GM23248 (cell line): Measurements from ENCODE around the gene TWIST2. TPM values are rescaled to one million over a fixed set of nuclear protein-coding genes. Genes with fewer than 3 reads are reported as not detected.

Experiments used
- DNase-seq: peaks from one replicate; pipeline ENCODE4 v3.0.0-alpha.2; 2015
- H2AFZ ChIP-seq: fragments of 200-600 bp; sonication (generic); 2 replicates; pipeline ENCODE4 v1.6.1; 2016; ENCODE audit warnings: antibody characterized with exemption
- H3F3A ChIP-seq: fragments of 200-600 bp; sonication (generic); 2 replicates; pipeline ENCODE4 v1.6.1; 2016; ENCODE audit warnings: mild to moderate bottlenecking, antibody characterized with exemption, mixed run types; ENCODE audit not compliant: insufficient read depth
- H3K27ac ChIP-seq: fragments of 200-600 bp; sonication (generic); 2 replicates; pipeline ENCODE4 v1.5.1; 2016; ENCODE audit warnings: mild to moderate bottlenecking
- H3K27me3 ChIP-seq: fragments of 200-600 bp; sonication (generic); replicated peaks from 2 replicates; pipeline ENCODE4 v1.6.1; 2016; ENCODE audit warnings: mild to moderate bottlenecking; ENCODE audit not compliant: insufficient read depth
- H3K36me3 ChIP-seq: fragments of 200-600 bp; sonication (generic); 2 replicates; pipeline ENCODE4 v1.6.1; 2016; ENCODE audit warnings: low read depth, mild to moderate bottlenecking
- H3K4me1 ChIP-seq: fragments of 200-600 bp; sonication (generic); 2 replicates; pipeline ENCODE4 v1.6.1; 2016; ENCODE audit warnings: mild to moderate bottlenecking; ENCODE audit not compliant: insufficient read depth
- H3K4me2 ChIP-seq: fragments of 200-600 bp; sonication (generic); one replicate; pipeline ENCODE4 v1.6.1; 2016; ENCODE audit warnings: mild to moderate bottlenecking; ENCODE audit not compliant: unreplicated experiment
- H3K4me3 ChIP-seq: fragments of 200-600 bp; sonication (generic); 2 replicates; pipeline ENCODE4 v1.5.1; 2016; ENCODE audit warnings: mild to moderate bottlenecking
- H3K79me2 ChIP-seq: fragments of 200-600 bp; sonication (generic); 2 replicates; pipeline ENCODE4 v1.6.1; 2016; ENCODE audit warnings: mild to moderate bottlenecking; ENCODE audit not compliant: insufficient read depth
- H3K9ac ChIP-seq: fragments of 200-600 bp; sonication (generic); 2 replicates; pipeline ENCODE4 v1.6.1; 2016; ENCODE audit warnings: mild to moderate bottlenecking
- H3K9me2 ChIP-seq: fragments of 200-600 bp; sonication (generic); 2 replicates; pipeline ENCODE4 v1.6.1; 2016; ENCODE audit warnings: mixed run types, mild to moderate bottlenecking, moderate library complexity; ENCODE audit not compliant: insufficient read depth
- H3K9me3 ChIP-seq: fragments of 200-600 bp; sonication (generic); one replicate; pipeline ENCODE4 v1.6.1; 2017; ENCODE audit warnings: low read depth
- H4K20me1 ChIP-seq: fragments of 200-600 bp; sonication (generic); 2 replicates; pipeline ENCODE4 v1.6.0; 2016; ENCODE audit not compliant: insufficient read depth
- EZH2 ChIP-seq: fragments of 200-600 bp; sonication (generic); IDR thresholded peaks from 2 replicates; pipeline ENCODE4 v1.6.1; 2018; ENCODE audit warnings: antibody characterized with exemption, mild to moderate bottlenecking; ENCODE audit not compliant: insufficient read depth, poor library complexity, severe bottlenecking
- EZH2phosphoT487 ChIP-seq: fragments of 200-600 bp; sonication (generic); IDR thresholded peaks from 2 replicates; pipeline ENCODE4 v1.6.1; 2018; ENCODE audit warnings: antibody characterized with exemption, moderate library complexity, mild to moderate bottlenecking, low read depth; ENCODE audit not compliant: insufficient read depth
- WGBS, 2 experiments: methylation state at CpG; one replicate each; pipeline ENCODE4 v1.1.6; 2015 to 2017; ENCODE audit warnings: low lambda C conversion rate in 2 of 2, low coverage in 1 of 2; ENCODE audit errors: missing lambda C conversion rate in 2 of 2; 5-methylcytosine and 5-hydroxymethylcytosine counted together
- in situ Hi-C: fragments of 300-500 bp; cut with MboI; formaldehyde crosslinking; loops from 2 replicates; pipeline ENCODE4 v1.15.0; 2020
- polyA plus RNA-seq: library from polyadenylated mRNA; unstranded; fragments of >200 nt; fragmentation: Nextera tagmentation; extraction: Ambion mirVana; gene quantifications from 2 replicates; pipeline ENCODE4 v1.2.1, GENCODE V29; 2016
- total RNA-seq: library from RNA; depleted of rRNA; stranded (reverse); fragments of >200 nt; shearing (Covaris generic); gene quantifications from 2 replicates; pipeline ENCODE4 v1.2.3, GENCODE V29; 2014

The TWIST2 gene
- total and polyA plus RNA-seq, 2 experiments from 2014 or later: 248 to 544 TPM

DNA sequence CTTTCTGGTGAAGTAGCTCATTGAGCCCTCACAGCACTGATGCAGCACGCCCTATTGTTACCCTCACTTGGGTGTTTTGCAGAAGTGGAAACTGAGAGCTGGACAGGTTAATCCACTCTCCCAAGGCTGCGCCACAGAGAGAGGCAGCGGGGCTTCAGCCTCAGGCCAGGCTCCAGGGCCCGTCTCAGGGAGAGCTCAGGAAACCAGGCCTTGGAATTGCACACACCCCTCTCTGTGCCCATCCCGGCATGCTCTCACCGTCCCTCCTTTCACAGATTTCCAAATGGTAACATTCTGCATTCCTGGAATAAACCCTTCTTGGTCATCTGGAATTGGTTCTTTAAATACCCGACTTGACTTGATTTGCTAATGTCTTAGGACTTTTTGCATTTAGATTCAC lies 51.5 kb downstream of the TWIST2 start:
- Histone ChIP-seq H3F3A (peaks cover 83% of the 10 kb centered on the region), H2AFZ (no peak overlapping the region), H3K9me3 (no peaks in the 10 kb centered on the region), H3K36me3 (no peaks in the 10 kb centered on the region), H3K27me3 (no peaks in the 10 kb centered on the region), H3K4me3 (no peak overlapping the region), H3K9me2 (no peaks in the 10 kb centered on the region), H3K27ac (peak overlapping the region; percentile 86), H4K20me1 (peaks cover 18% of the 10 kb centered on the region; the same call in 1 of the 2 replicates), H3K79me2 (peaks cover 96% of the 10 kb centered on the region), H3K4me2 (peak overlapping the region; percentile 33), H3K9ac (peak overlapping the region; percentile 68), H3K4me1 (peaks cover 75% of the 10 kb centered on the region)
- TF ChIP-seq EZH2 (no peak), EZH2phosphoT487 (no peak)
- DNase-seq: peak; percentile 54
- 39 to 42% methylated on average over 7 of the region's 7 CpGs for WGBS, 2 experiments
- in situ Hi-C loops: no loop called here

GRCh38 chr2:238900511-238900910 lies 52.6 kb downstream of the TWIST2 start:
- Histone ChIP-seq H3K27ac (peak overlapping the region; percentile 86), H3K36me3 (no peaks in the 10 kb centered on the region), H3K79me2 (peaks cover 96% of the 10 kb centered on the region), H3K9ac (peak overlapping the region; percentile 68), H4K20me1 (peaks cover 18% of the 10 kb centered on the region; the same call in 1 of the 2 replicates), H2AFZ (no peak overlapping the region), H3K9me2 (no peaks in the 10 kb centered on the region), H3K4me1 (peaks cover 64% of the 10 kb centered on the region), H3K9me3 (no peaks in the 10 kb centered on the region), H3K4me2 (peak overlapping the region; percentile 43), H3K4me3 (peak overlapping the region; percentile 15; the same call in 1 of the 2 replicates), H3K27me3 (no peaks in the 10 kb centered on the region), H3F3A (peaks cover 83% of the 10 kb centered on the region)
- in situ Hi-C loops: no loop called here
- TF ChIP-seq EZH2: no peak
- TF ChIP-seq EZH2phosphoT487: no peak
- 17% methylated on average over 7 of the region's 7 CpGs for WGBS, 2 experiments
- peak; percentile 72 for DNase-seq

DNA sequence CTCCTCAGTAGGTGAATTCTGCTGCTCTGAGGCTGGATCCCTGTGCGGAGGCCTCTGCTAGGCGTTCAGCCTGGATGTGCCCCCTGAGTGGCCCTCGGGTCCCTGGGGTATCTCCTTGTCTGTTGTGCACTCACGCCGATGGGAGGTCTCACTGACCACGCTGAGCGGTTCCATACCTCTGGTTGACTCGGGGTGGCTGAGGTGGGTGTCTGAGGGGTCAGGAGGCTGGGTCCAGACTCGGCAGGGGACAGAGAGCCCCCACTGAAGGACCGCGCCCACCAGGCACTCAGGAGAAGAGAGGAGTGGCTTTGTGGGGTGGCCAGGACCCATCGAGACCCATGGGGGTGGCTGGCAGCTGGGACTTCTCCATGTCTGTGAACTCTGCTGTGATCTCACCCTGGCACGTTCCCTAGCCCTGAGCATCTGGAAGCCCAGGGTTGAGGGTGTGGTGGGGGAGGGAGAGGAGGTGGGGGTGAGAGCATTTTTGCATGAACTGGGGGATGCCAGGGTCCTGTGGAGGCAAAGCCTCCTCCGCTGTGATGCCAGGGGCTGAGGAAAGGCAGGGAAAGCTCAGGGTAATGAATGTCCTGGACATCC lies 53.7 kb downstream of the TWIST2 start:
- no peaks in the 10 kb centered on the region for H3K27me3 ChIP-seq
- TF ChIP-seq EZH2phosphoT487 (no peak), EZH2 (no peak)
- DNase-seq: peak; percentile 38
- 48 to 52% methylated on average over 12 to 13 of the region's 14 CpGs for WGBS, 2 experiments
- peaks cover 18% of the 10 kb centered on the region; the same call in 1 of the 2 replicates for H4K20me1 ChIP-seq
- no peak overlapping the region for H3K4me3 ChIP-seq
- in situ Hi-C loops: no loop called here
- peaks cover 55% of the 10 kb centered on the region for H3K4me1 ChIP-seq
- H2AFZ ChIP-seq: no peak overlapping the region
- no peaks in the 10 kb centered on the region for H3K9me3 ChIP-seq
- H3K9ac ChIP-seq: peak overlapping the region; percentile 68
- peaks cover 95% of the 10 kb centered on the region for H3K79me2 ChIP-seq
- no peaks in the 10 kb centered on the region for H3K9me2 ChIP-seq
- H3K27ac ChIP-seq: peak overlapping the region; percentile 86
- H3K36me3 ChIP-seq: no peaks in the 10 kb centered on the region
- H3K4me2 ChIP-seq: peak overlapping the region; percentile 43
- peaks cover 81% of the 10 kb centered on the region for H3F3A ChIP-seq

- Histone ChIP-seq H3K27ac (peak overlapping the region; percentile 86), H3K4me1 (peaks cover 47% of the 10 kb centered on the region), H3K9me2 (no peaks in the 10 kb centered on the region), H3K4me2 (peak overlapping the region; percentile 43), H4K20me1 (peaks cover 18% of the 10 kb centered on the region; the same call in 1 of the 2 replicates), H3F3A (peaks cover 78% of the 10 kb centered on the region), H3K79me2 (peaks cover 95% of the 10 kb centered on the region), H3K9ac (peak overlapping the region; percentile 68; the same call in 1 of the 2 replicates), H3K4me3 (no peak overlapping the region), H3K27me3 (no peaks in the 10 kb centered on the region), H3K36me3 (no peaks in the 10 kb centered on the region), H3K9me3 (no peaks in the 10 kb centered on the region), H2AFZ (no peak overlapping the region)
- no peak for DNase-seq
- 98 to 100% methylated on average over 2 of the region's 2 CpGs for WGBS, 2 experiments
- TF ChIP-seq EZH2phosphoT487 (no peak), EZH2 (no peak)
- in situ Hi-C loops: no loop called here
Measured at GRCh38 chr2:238902285-238902684, 54.4 kb downstream of the TWIST2 start.
